Endothelial cell of umbilical vein (primary cell): ENCODE measurements around the gene SCIN.

ENCODE experiments used
- EZH2 ChIP-seq: IDR thresholded peaks from 2 replicates; pipeline ENCODE4 v1.6.1; 2012; ENCODE audit warnings: borderline replicate concordance, low read depth, mild to moderate bottlenecking, moderate library complexity, low read length, inconsistent platforms; ENCODE audit not compliant: severe bottlenecking
- POLR2A ChIP-seq: IDR thresholded peaks from 2 replicates; pipeline ENCODE4 v1.6.1; 2012; ENCODE audit warnings: low read depth, mild to moderate bottlenecking, control low read depth, low read length
- POLR2AphosphoS5 ChIP-seq: IDR thresholded peaks from 2 replicates; pipeline ENCODE4 v1.6.1; 2012; ENCODE audit warnings: low read depth, mild to moderate bottlenecking, control low read depth, low read length, moderate library complexity; ENCODE audit not compliant: insufficient read depth
- TF ChIP-seq, protein P1 (sequence below), 2 donors: IDR thresholded peaks; 1 replicate in 1 of 2; 2 replicates in 1 of 2; pipeline ENCODE4 v1.5.1; 2011; ENCODE audit warnings: low read length in 2 of 2, mild to moderate bottlenecking in 2 of 2, moderate library complexity in 2 of 2, control low read depth in 1 of 2, inconsistent platforms in 1 of 2, low read depth in 1 of 2; ENCODE audit not compliant: insufficient read depth in 1 of 2; ENCODE audit errors: extremely low read depth in 1 of 2

DNA sequence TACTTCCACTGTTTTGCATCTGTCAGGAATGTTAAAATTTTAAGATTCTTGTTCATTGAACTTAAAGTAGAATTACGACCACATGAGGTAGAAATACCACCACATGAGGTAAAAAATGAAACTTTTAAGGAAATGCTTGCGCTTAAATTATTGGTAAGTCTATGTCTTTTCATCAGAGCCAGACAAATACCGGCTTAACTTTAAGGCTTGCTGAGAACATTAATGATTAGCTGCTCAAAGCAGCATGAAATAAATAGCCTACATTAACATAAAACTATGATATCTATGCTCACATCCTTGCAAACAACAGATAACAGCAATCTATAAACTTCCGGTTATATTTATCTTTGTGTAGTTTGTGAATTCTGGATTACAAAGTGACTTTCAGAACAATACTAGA, 26.9 kb upstream of the SCIN start:
- no peak for TF ChIP-seq POLR2AphosphoS5
- TF ChIP-seq, protein P1, sequence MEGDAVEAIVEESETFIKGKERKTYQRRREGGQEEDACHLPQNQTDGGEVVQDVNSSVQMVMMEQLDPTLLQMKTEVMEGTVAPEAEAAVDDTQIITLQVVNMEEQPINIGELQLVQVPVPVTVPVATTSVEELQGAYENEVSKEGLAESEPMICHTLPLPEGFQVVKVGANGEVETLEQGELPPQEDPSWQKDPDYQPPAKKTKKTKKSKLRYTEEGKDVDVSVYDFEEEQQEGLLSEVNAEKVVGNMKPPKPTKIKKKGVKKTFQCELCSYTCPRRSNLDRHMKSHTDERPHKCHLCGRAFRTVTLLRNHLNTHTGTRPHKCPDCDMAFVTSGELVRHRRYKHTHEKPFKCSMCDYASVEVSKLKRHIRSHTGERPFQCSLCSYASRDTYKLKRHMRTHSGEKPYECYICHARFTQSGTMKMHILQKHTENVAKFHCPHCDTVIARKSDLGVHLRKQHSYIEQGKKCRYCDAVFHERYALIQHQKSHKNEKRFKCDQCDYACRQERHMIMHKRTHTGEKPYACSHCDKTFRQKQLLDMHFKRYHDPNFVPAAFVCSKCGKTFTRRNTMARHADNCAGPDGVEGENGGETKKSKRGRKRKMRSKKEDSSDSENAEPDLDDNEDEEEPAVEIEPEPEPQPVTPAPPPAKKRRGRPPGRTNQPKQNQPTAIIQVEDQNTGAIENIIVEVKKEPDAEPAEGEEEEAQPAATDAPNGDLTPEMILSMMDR (IDR thresholded peaks at IDR 0.05; ENCODE audit: extremely low read depth in 1 of 2, insufficient read depth in 1 of 2, low read depth in 1 of 2, low read length in 2 of 2): no peak
- no peak for TF ChIP-seq EZH2
- TF ChIP-seq POLR2A: no peak
